Calu3 (cell line): ENCODE data around the gene SLC25A47. TPM values are rescaled to one million over a fixed set of nuclear protein-coding genes. Genes with fewer than 3 reads are reported as not detected.

Experiments
- BruUV-seq: library from RNA; stranded (reverse); fragments of 400-500 nt; replicated peaks from 2 replicates; lab custom pipeline; 2021; lab: Mats Ljungman, UMichigan
- CTCF ChIA-PET: fragments of 300-600 bp; sonication (Branson Sonifier 250); formaldehyde crosslinking; loops from one replicate; lab custom pipeline; 2022; ENCODE audit warnings: antibody characterized with exemption; lab: Charles Lee
- DNase-seq: peaks from one replicate; pipeline ENCODE4 v3.0.0; 2022
- H3K27ac Mint-ChIP-seq: one replicate; pipeline ENCODE4 v1.8.0; 2022; ENCODE audit warnings: mixed read lengths; ENCODE audit not compliant: unreplicated experiment
- H3K27me3 Mint-ChIP-seq: one replicate; pipeline ENCODE4 v1.8.0; 2022; ENCODE audit warnings: mixed read lengths; ENCODE audit not compliant: unreplicated experiment
- H3K36me3 Mint-ChIP-seq: one replicate; pipeline ENCODE4 v1.8.0; 2022; ENCODE audit warnings: mild to moderate bottlenecking, moderate library complexity, mixed read lengths; ENCODE audit not compliant: insufficient read depth, unreplicated experiment
- H3K4me1 Mint-ChIP-seq: one replicate; pipeline ENCODE4 v1.8.0; 2022; ENCODE audit warnings: mild to moderate bottlenecking, low read depth, mixed read lengths; ENCODE audit not compliant: unreplicated experiment
- H3K4me3 Mint-ChIP-seq: one replicate; pipeline ENCODE4 v1.8.0; 2022; ENCODE audit warnings: mild to moderate bottlenecking, low read depth, moderate library complexity, mixed read lengths; ENCODE audit not compliant: unreplicated experiment
- H3K9me3 Mint-ChIP-seq: one replicate; pipeline ENCODE4 v1.8.0; 2022; ENCODE audit warnings: low read depth, mixed read lengths; ENCODE audit not compliant: unreplicated experiment
- CTCF ChIP-seq: fragments of 200-600 bp; IDR thresholded peaks from one replicate; pipeline ENCODE4 v1.8.0; 2022; ENCODE audit warnings: antibody characterized with exemption; ENCODE audit not compliant: unreplicated experiment
- intact Hi-C: fragments of 100-400 bp; cut with micrococcal nuclease; formaldehyde crosslinking; loops from one replicate; pipeline ENCODE4 v1.10.0; 2022; ENCODE audit not compliant: unreplicated experiment
- total RNA-seq: library from RNA; stranded (reverse); gene quantifications from 2 replicates; pipeline ENCODE4 v1.2.3, GENCODE V29; 2022

Gene SLC25A47
- total RNA-seq, 1 experiment from 2014 or later, result not detected

- DNase-seq, result no peak
- no peaks in the 10 kb centered on the region for H3K9me3 Mint-ChIP-seq
- H3K27ac Mint-ChIP-seq, result no peak overlapping the region
- CTCF ChIA-PET, result interaction anchor here (0.6 kb wide), 1 partner anchor 8 kb away, joined by 4 read pairs; no protein-coding TSS in a partner anchor
- peaks cover 5% of the 10 kb centered on the region for H3K36me3 Mint-ChIP-seq
- intact Hi-C loops, result no loop called here
- H3K4me3 Mint-ChIP-seq, result no peak overlapping the region
- H3K4me1 Mint-ChIP-seq, result no peaks in the 10 kb centered on the region
- no TSS peak for BruUV-seq
- no peak for TF ChIP-seq CTCF
- no peaks in the 10 kb centered on the region for H3K27me3 Mint-ChIP-seq
Measured at GRCh38 chr14:100291305-100292075, 31.6 kb upstream of the SLC25A47 start.

- intact Hi-C loops, result no loop called here
- Mint-ChIP-seq H3K36me3 (peaks cover 4% of the 10 kb centered on the region), H3K4me1 (no peaks in the 10 kb centered on the region), H3K9me3 (no peaks in the 10 kb centered on the region), H3K27me3 (no peaks in the 10 kb centered on the region), H3K4me3 (no peak overlapping the region), H3K27ac (no peak overlapping the region)
- DNase-seq, result no peak
- no TSS peak for BruUV-seq
- TF ChIP-seq CTCF, result no peak
- CTCF ChIA-PET, result no interaction called here
Measured at GRCh38 chr14:100292301-100292775, 30.8 kb upstream of the SLC25A47 start.

GRCh38 chr14:100292776-100293461, 30.2 kb upstream of the SLC25A47 start:
- Mint-ChIP-seq H3K4me1 (no peaks in the 10 kb centered on the region), H3K27ac (no peak overlapping the region), H3K27me3 (no peaks in the 10 kb centered on the region), H3K9me3 (no peaks in the 10 kb centered on the region), H3K36me3 (peaks cover 4% of the 10 kb centered on the region), H3K4me3 (no peak overlapping the region)
- BruUV-seq, result no TSS peak
- intact Hi-C loops, result no loop called here
- CTCF ChIA-PET, result no interaction called here
- TF ChIP-seq CTCF, result no peak
- DNase-seq, result no peak

GRCh38 chr14:100293497-100294212, 29.5 kb upstream of the SLC25A47 start:
- no TSS peak for BruUV-seq
- no peaks in the 10 kb centered on the region for H3K9me3 Mint-ChIP-seq

More at GRCh38 chr14:100293497-100294212, 29.5 kb upstream of the SLC25A47 start:
- CTCF ChIA-PET, result no interaction called here
- H3K36me3 Mint-ChIP-seq, result peaks cover 9% of the 10 kb centered on the region
- H3K4me3 Mint-ChIP-seq, result no peak overlapping the region
- TF ChIP-seq CTCF, result no peak
- H3K4me1 Mint-ChIP-seq, result no peaks in the 10 kb centered on the region
- intact Hi-C loops, result no loop called here
- no peak overlapping the region for H3K27ac Mint-ChIP-seq
- no peaks in the 10 kb centered on the region for H3K27me3 Mint-ChIP-seq
- DNase-seq, result no peak
